Activated T-helper 1 cell treated with anti-CD3 and anti-CD28 coated beads, Interleukin-12 subunit alpha, Interleukin-12 subunit beta, Interleukin-2, Interleukin-4 antibody, amounts not matched to agents 30 ng/mL and 10 ng/mL and 1 ng/mL, durations not matched to agents 14 hours and 24 hours and 36 hours (primary cell): ENCODE results near the gene CTNNA1. TPM values are rescaled to one million over a fixed set of nuclear protein-coding genes. Genes with fewer than 3 reads are reported as not detected.
"Not testable (repeated sequence)": the region's sequence is repeated elsewhere in the genome, so short reads cannot be mapped to it uniquely, and the experiment has no call there.

Experiments used
- DNase-seq: peaks from one replicate; pipeline ENCODE4 v3.0.0; 2021; ENCODE audit warnings: low spot score
- H3K27ac Mint-ChIP-seq: one replicate; pipeline ENCODE4 v1.8.0; 2021; ENCODE audit warnings: mild to moderate bottlenecking, mixed read lengths
- H3K27me3 Mint-ChIP-seq: one replicate; pipeline ENCODE4 v1.8.0; 2022; ENCODE audit warnings: mild to moderate bottlenecking, moderate library complexity, mixed read lengths; ENCODE audit not compliant: insufficient read depth
- H3K36me3 Mint-ChIP-seq: one replicate; pipeline ENCODE4 v1.8.0; 2021; ENCODE audit warnings: low read depth, mixed read lengths
- H3K4me1 Mint-ChIP-seq: one replicate; pipeline ENCODE4 v1.8.0; 2021; ENCODE audit warnings: low read depth, mixed read lengths
- H3K4me3 Mint-ChIP-seq: one replicate; pipeline ENCODE4 v1.8.0; 2021; ENCODE audit warnings: mild to moderate bottlenecking, moderate library complexity, mixed read lengths
- H3K9me3 Mint-ChIP-seq: one replicate; pipeline ENCODE4 v1.8.0; 2021; ENCODE audit warnings: mixed read lengths
- intact Hi-C: fragments of 100-400 bp; cut with micrococcal nuclease; formaldehyde crosslinking; loops from one replicate; pipeline ENCODE4 v1.15.1; 2024
- total RNA-seq: library from RNA; stranded (reverse); gene quantifications from 2 replicates; pipeline ENCODE4 v1.2.3, GENCODE V29; 2022

CTNNA1 gene
- total RNA-seq, 1 donor from 2014 or later, result 58.0 TPM

- H3K27ac Mint-ChIP-seq, result no peak overlapping the region
- no peak for DNase-seq
- H3K4me3 Mint-ChIP-seq, result no peak overlapping the region
Observed at GRCh38 chr5:138732466-138732865, 20.8 kb upstream of the CTNNA1 start.

GRCh38 chr5:138732933-138733332, 20.3 kb upstream of the CTNNA1 start:
- no peak for DNase-seq
- intact Hi-C loops, result no loop called here
- no peak overlapping the region for H3K27ac Mint-ChIP-seq
- H3K27me3 Mint-ChIP-seq, result peaks cover 22% of the 10 kb centered on the region
- no peaks in the 10 kb centered on the region for H3K9me3 Mint-ChIP-seq
- H3K4me3 Mint-ChIP-seq, result no peak overlapping the region
- H3K4me1 Mint-ChIP-seq, result peaks cover 2% of the 10 kb centered on the region
- peaks cover 1% of the 10 kb centered on the region for H3K36me3 Mint-ChIP-seq

More at GRCh38 chr5:138732466-138732865, 20.8 kb upstream of the CTNNA1 start:
- H3K36me3 Mint-ChIP-seq, result peaks cover 1% of the 10 kb centered on the region
- H3K27me3 Mint-ChIP-seq, result peaks cover 20% of the 10 kb centered on the region
- peaks cover 7% of the 10 kb centered on the region for H3K4me1 Mint-ChIP-seq
- no peaks in the 10 kb centered on the region for H3K9me3 Mint-ChIP-seq
- intact Hi-C loops, result no loop called here

- Mint-ChIP-seq H3K4me3 (no peak overlapping the region), H3K4me1 (peaks cover 5% of the 10 kb centered on the region), H3K27ac (no peak overlapping the region), H3K9me3 (no peaks in the 10 kb centered on the region), H3K36me3 (peaks cover 1% of the 10 kb centered on the region), H3K27me3 (peaks cover 22% of the 10 kb centered on the region)
- intact Hi-C loops, result no loop called here
- DNase-seq, result no peak
Observed at GRCh38 chr5:138733509-138733908, 19.7 kb upstream of the CTNNA1 start.

- Mint-ChIP-seq H3K27ac (no peak overlapping the region), H3K4me1 (peaks cover 18% of the 10 kb centered on the region), H3K36me3 (peaks cover 1% of the 10 kb centered on the region), H3K4me3 (no peak overlapping the region), H3K9me3 (no peaks in the 10 kb centered on the region), H3K27me3 (peaks cover 22% of the 10 kb centered on the region)
- DNase-seq, result no peak
- intact Hi-C loops, result loop anchor here (5.0 kb wide), 1 partner anchor 134 kb away; no protein-coding TSS in a partner anchor
Observed at GRCh38 chr5:138736293-138736692, 16.9 kb upstream of the CTNNA1 start.

- Mint-ChIP-seq H3K27ac (no peak overlapping the region), H3K9me3 (no peaks in the 10 kb centered on the region), H3K4me1 (peaks cover 29% of the 10 kb centered on the region), H3K36me3 (peaks cover 1% of the 10 kb centered on the region), H3K4me3 (no peak overlapping the region), H3K27me3 (peaks cover 22% of the 10 kb centered on the region)
- intact Hi-C loops, result loop anchor here (1.0 to 5.0 kb wide), 3 partner anchors 16 to 135 kb away; partner anchors contain the start of gene CTNNA1
- DNase-seq, result no peak
Observed at GRCh38 chr5:138737494-138738265, 15.5 kb upstream of the CTNNA1 start.

- intact Hi-C loops, result loop anchor here (1.0 to 5.0 kb wide), 3 partner anchors 15 to 136 kb away; partner anchors contain the start of gene CTNNA1
- Mint-ChIP-seq H3K4me1 (peaks cover 32% of the 10 kb centered on the region), H3K27me3 (peaks cover 18% of the 10 kb centered on the region), H3K9me3 (no peaks in the 10 kb centered on the region), H3K27ac (peak overlapping the region; percentile 47), H3K36me3 (peaks cover 1% of the 10 kb centered on the region), H3K4me3 (no peak overlapping the region)
- DNase-seq, result no peak
Observed at GRCh38 chr5:138738399-138738798, 14.8 kb upstream of the CTNNA1 start.

GRCh38 chr5:138739938-138740337, 13.3 kb upstream of the CTNNA1 start:
- H3K27ac Mint-ChIP-seq, result peak overlapping the region; percentile 8
- no peak for DNase-seq
- peaks cover 1% of the 10 kb centered on the region for H3K36me3 Mint-ChIP-seq
- no peaks in the 10 kb centered on the region for H3K9me3 Mint-ChIP-seq
- no peak overlapping the region for H3K4me3 Mint-ChIP-seq
- intact Hi-C loops, result loop anchor here (5.0 kb wide), 1 partner anchor 138 kb away; no protein-coding TSS in a partner anchor
- H3K27me3 Mint-ChIP-seq, result peaks cover 13% of the 10 kb centered on the region
- H3K4me1 Mint-ChIP-seq, result peaks cover 37% of the 10 kb centered on the region

- Mint-ChIP-seq H3K9me3 (no peaks in the 10 kb centered on the region), H3K27ac (no peak overlapping the region), H3K27me3 (no peaks in the 10 kb centered on the region), H3K36me3 (no peaks in the 10 kb centered on the region), H3K4me3 (no peak overlapping the region), H3K4me1 (peaks cover 34% of the 10 kb centered on the region)
- intact Hi-C loops, result no loop called here
- DNase-seq, result no peak
Observed at GRCh38 chr5:138743484-138743883, 9.7 kb upstream of the CTNNA1 start.

- intact Hi-C loops, result no loop called here
- H3K36me3 Mint-ChIP-seq, result no peaks in the 10 kb centered on the region
- DNase-seq, result no peak
- H3K9me3 Mint-ChIP-seq, result no peaks in the 10 kb centered on the region
- peaks cover 7% of the 10 kb centered on the region for H3K27me3 Mint-ChIP-seq
- H3K4me3 Mint-ChIP-seq, result no peak overlapping the region
- no peak overlapping the region for H3K27ac Mint-ChIP-seq
- H3K4me1 Mint-ChIP-seq, result peaks cover 30% of the 10 kb centered on the region
Observed at GRCh38 chr5:138745268-138745667, 8.0 kb upstream of the CTNNA1 start.

- H3K4me3 Mint-ChIP-seq, result no peak overlapping the region
- DNase-seq, result no peak
- intact Hi-C loops, result no loop called here
- peaks cover 15% of the 10 kb centered on the region for H3K4me1 Mint-ChIP-seq
- no peak overlapping the region for H3K27ac Mint-ChIP-seq
- H3K27me3 Mint-ChIP-seq, result peaks cover 17% of the 10 kb centered on the region
- H3K36me3 Mint-ChIP-seq, result no peaks in the 10 kb centered on the region
- H3K9me3 Mint-ChIP-seq, result no peaks in the 10 kb centered on the region
Observed at GRCh38 chr5:138748630-138749081, 4.6 kb upstream of the CTNNA1 start.

GRCh38 chr5:138751344-138751743, 1.9 kb upstream of the CTNNA1 start:
- H3K27ac Mint-ChIP-seq, H3K9me3 Mint-ChIP-seq, H3K36me3 Mint-ChIP-seq, H3K4me3 Mint-ChIP-seq, DNase-seq: not testable (repeated sequence)
- intact Hi-C loops, result loop anchor here (5.0 kb wide), 1 partner anchor 521 kb away; no protein-coding TSS in a partner anchor
- Mint-ChIP-seq H3K27me3 (peaks cover 22% of the 10 kb centered on the region), H3K4me1 (peaks cover 29% of the 10 kb centered on the region)

- peaks cover 5% of the 10 kb centered on the region for H3K36me3 Mint-ChIP-seq
- peak overlapping the region; percentile 80 for H3K4me3 Mint-ChIP-seq
- H3K27ac Mint-ChIP-seq, result peak overlapping the region; percentile 11
- peaks cover 4% of the 10 kb centered on the region for H3K9me3 Mint-ChIP-seq
- intact Hi-C loops, result loop anchor here (2.0 to 5.0 kb wide), 3 partner anchors 98 to 520 kb away; partner anchors contain the start of gene HSPA9
- H3K27me3 Mint-ChIP-seq, result peaks cover 22% of the 10 kb centered on the region
- peaks cover 37% of the 10 kb centered on the region for H3K4me1 Mint-ChIP-seq
- DNase-seq, result no peak
Observed at GRCh38 chr5:138752341-138752950, 779 bp upstream of the CTNNA1 start.
